Ammon's horn (tissue), 1 donor: ENCODE data around the gene CAPN10.

ENCODE experiments used
- DNase-seq: peaks from one replicate; pipeline ENCODE4 v3.0.0-alpha.2; 2016; ENCODE audit warnings: low spot score

Gene CAPN10

GRCh38 chr2:240574386-240575100 is 12.0 kb upstream of the CAPN10 start:
- DNase-seq = no peak

GRCh38 chr2:240575101-240575965 is 11.2 kb upstream of the CAPN10 start:
- no peak for DNase-seq

- no peak for DNase-seq
These were observed 10.5 kb upstream of the CAPN10 start for GRCh38 chr2:240576036-240576435.

GRCh38 chr2:240576436-240577205 is 9.9 kb upstream of the CAPN10 start:
- DNase-seq = no peak

- DNase-seq = no peak
These were observed 9.0 kb upstream of the CAPN10 start for GRCh38 chr2:240577281-240578109.

- DNase-seq = no peak
These were observed 8.5 kb upstream of the CAPN10 start for GRCh38 chr2:240578110-240578450.

GRCh38 chr2:240578488-240578887 is 8.0 kb upstream of the CAPN10 start:
- no peak for DNase-seq

- no peak for DNase-seq
These were observed 7.3 kb upstream of the CAPN10 start for GRCh38 chr2:240579071-240579762.

GRCh38 chr2:240579771-240580614 is 6.5 kb upstream of the CAPN10 start:
- no peak for DNase-seq

GRCh38 chr2:240581811-240582210 is 4.7 kb upstream of the CAPN10 start:
- no peak for DNase-seq

- DNase-seq = no peak
These were observed 3.8 kb upstream of the CAPN10 start for GRCh38 chr2:240582781-240583180.

GRCh38 chr2:240583774-240584173 is 2.8 kb upstream of the CAPN10 start:
- DNase-seq = no peak

- DNase-seq = no peak
These were observed 2.0 kb upstream of the CAPN10 start for GRCh38 chr2:240584486-240585031.

GRCh38 chr2:240585101-240585500 is 1.4 kb upstream of the CAPN10 start:
- no peak for DNase-seq

GRCh38 chr2:240585681-240586197 is 795 bp upstream of the CAPN10 start:
- no peak for DNase-seq

- no peak for DNase-seq
These were observed 626 bp downstream of the CAPN10 start for GRCh38 chr2:240586919-240587800.

- no peak for DNase-seq
These were observed 1.6 kb downstream of the CAPN10 start for GRCh38 chr2:240588006-240588655.

- no peak for DNase-seq
These were observed 2.1 kb downstream of the CAPN10 start for GRCh38 chr2:240588669-240589068.
